Glutamatergic neuron (in vitro differentiated cells): Measurements from ENCODE around the gene DHRS13. TPM values are rescaled to one million over a fixed set of nuclear protein-coding genes. Genes with fewer than 3 reads are reported as not detected.
A peak's percentile ranks its signal among the peaks of the same experiment; 100 is the strongest.

Source experiments
- DNase-seq: peaks from one replicate; pipeline ENCODE4 v3.0.0; 2022
- H3K27ac Mint-ChIP-seq: one replicate; pipeline ENCODE4 v1.8.0; 2020; ENCODE audit warnings: mild to moderate bottlenecking, mixed read lengths, inconsistent platforms; ENCODE audit not compliant: unreplicated experiment
- H3K27me3 Mint-ChIP-seq: one replicate; pipeline ENCODE4 v1.8.0; 2020; ENCODE audit warnings: mild to moderate bottlenecking, moderate library complexity, mixed read lengths, inconsistent platforms; ENCODE audit not compliant: unreplicated experiment
- H3K36me3 Mint-ChIP-seq: one replicate; pipeline ENCODE4 v1.8.0; 2020; ENCODE audit warnings: mild to moderate bottlenecking, mixed read lengths, inconsistent platforms; ENCODE audit not compliant: unreplicated experiment
- H3K4me1 Mint-ChIP-seq: one replicate; pipeline ENCODE4 v1.8.0; 2020; ENCODE audit warnings: mild to moderate bottlenecking, low read depth, mixed read lengths, inconsistent platforms; ENCODE audit not compliant: unreplicated experiment
- H3K4me3 Mint-ChIP-seq: one replicate; pipeline ENCODE4 v1.8.0; 2020; ENCODE audit warnings: mild to moderate bottlenecking, mixed read lengths, inconsistent platforms; ENCODE audit not compliant: unreplicated experiment
- H3K9me3 Mint-ChIP-seq: one replicate; pipeline ENCODE4 v1.8.0; 2020; ENCODE audit warnings: mild to moderate bottlenecking, moderate library complexity, mixed read lengths, inconsistent platforms; ENCODE audit not compliant: unreplicated experiment
- CTCF ChIP-seq: fragments of 200-600 bp; sonication (generic); IDR thresholded peaks from one replicate; pipeline ENCODE4 v1.5.0; 2021; ENCODE audit not compliant: partially characterized antibody, unreplicated experiment
- total RNA-seq: library from RNA; stranded (reverse); fragmentation: NEBNext Ultra II Directional; extraction: Animal tissue kit (Norgen Biotek cat#: 25700); gene quantifications from one replicate; pipeline ENCODE4 v1.2.1, GENCODE V29; 2021; ENCODE audit not compliant: unreplicated experiment

The DHRS13 gene
- total RNA-seq, 1 donor from 2014 or later = 17.0 TPM

- no peak for DNase-seq
- Mint-ChIP-seq H3K27me3 (peaks cover 4% of the 10 kb centered on the region), H3K4me1 (peaks cover 2% of the 10 kb centered on the region), H3K27ac (no peak overlapping the region), H3K9me3 (no peaks in the 10 kb centered on the region), H3K36me3 (peaks cover 10% of the 10 kb centered on the region), H3K4me3 (no peak overlapping the region)
- no peak for TF ChIP-seq CTCF
These were observed 10.1 kb upstream of the DHRS13 start for GRCh38 chr17:28912938-28913333.

GRCh38 chr17:28912281-28912937 is 9.5 kb upstream of the DHRS13 start:
- peaks cover 2% of the 10 kb centered on the region for H3K4me1 Mint-ChIP-seq
- peak; percentile 27 for DNase-seq
- no peak for TF ChIP-seq CTCF
- H3K27me3 Mint-ChIP-seq = peaks cover 4% of the 10 kb centered on the region
- H3K9me3 Mint-ChIP-seq = no peaks in the 10 kb centered on the region
- no peak overlapping the region for H3K4me3 Mint-ChIP-seq
- no peak overlapping the region for H3K27ac Mint-ChIP-seq
- peaks cover 10% of the 10 kb centered on the region for H3K36me3 Mint-ChIP-seq

GRCh38 chr17:28911411-28912045 is 8.6 kb upstream of the DHRS13 start:
- Mint-ChIP-seq H3K9me3 (no peaks in the 10 kb centered on the region), H3K27me3 (peaks cover 5% of the 10 kb centered on the region), H3K36me3 (peaks cover 8% of the 10 kb centered on the region), H3K4me3 (no peak overlapping the region), H3K27ac (no peak overlapping the region), H3K4me1 (peaks cover 2% of the 10 kb centered on the region)
- no peak for TF ChIP-seq CTCF
- no peak for DNase-seq

GRCh38 chr17:28910534-28910933 is 7.7 kb upstream of the DHRS13 start:
- H3K27me3 Mint-ChIP-seq = peaks cover 2% of the 10 kb centered on the region
- H3K27ac Mint-ChIP-seq = no peak overlapping the region
- H3K36me3 Mint-ChIP-seq = peaks cover 5% of the 10 kb centered on the region
- H3K4me3 Mint-ChIP-seq = no peak overlapping the region
- peaks cover 2% of the 10 kb centered on the region for H3K4me1 Mint-ChIP-seq
- peaks cover under 1% of the 10 kb centered on the region for H3K9me3 Mint-ChIP-seq
- no peak for DNase-seq
- TF ChIP-seq CTCF = no peak

GRCh38 chr17:28908640-28909167 is 5.8 kb upstream of the DHRS13 start:
- Mint-ChIP-seq H3K27ac (no peak overlapping the region), H3K36me3 (no peaks in the 10 kb centered on the region), H3K27me3 (peaks cover 4% of the 10 kb centered on the region), H3K4me1 (peaks cover 6% of the 10 kb centered on the region), H3K9me3 (peaks cover 4% of the 10 kb centered on the region), H3K4me3 (no peak overlapping the region)
- no peak for TF ChIP-seq CTCF
- DNase-seq = no peak
